ENCODE results near the gene KDF1.

KDF1 gene

DNA sequence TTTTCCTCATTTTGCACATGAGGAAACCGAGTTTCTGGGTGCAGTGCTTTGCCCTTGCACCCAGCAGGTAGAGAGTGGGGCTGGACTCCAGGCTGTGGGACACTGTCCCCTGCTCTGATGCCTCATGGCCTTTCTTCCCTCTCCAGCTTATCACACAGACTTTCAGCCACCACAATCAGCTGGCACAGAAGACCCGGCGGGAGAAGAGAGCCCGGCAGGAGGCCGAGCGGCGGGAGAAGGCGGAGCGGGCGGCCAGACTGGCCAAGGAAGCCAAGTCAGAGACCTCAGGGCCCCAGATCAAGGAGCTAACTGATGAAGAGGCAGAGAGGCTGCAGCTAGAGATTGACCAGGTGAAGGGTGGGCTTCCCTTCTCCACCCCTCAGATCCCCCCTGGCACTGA is 19.0 kb downstream of the KDF1 start:
- H3K27ac ChIP-seq = no peak overlapping the region
- TF ChIP-seq, protein P1, sequence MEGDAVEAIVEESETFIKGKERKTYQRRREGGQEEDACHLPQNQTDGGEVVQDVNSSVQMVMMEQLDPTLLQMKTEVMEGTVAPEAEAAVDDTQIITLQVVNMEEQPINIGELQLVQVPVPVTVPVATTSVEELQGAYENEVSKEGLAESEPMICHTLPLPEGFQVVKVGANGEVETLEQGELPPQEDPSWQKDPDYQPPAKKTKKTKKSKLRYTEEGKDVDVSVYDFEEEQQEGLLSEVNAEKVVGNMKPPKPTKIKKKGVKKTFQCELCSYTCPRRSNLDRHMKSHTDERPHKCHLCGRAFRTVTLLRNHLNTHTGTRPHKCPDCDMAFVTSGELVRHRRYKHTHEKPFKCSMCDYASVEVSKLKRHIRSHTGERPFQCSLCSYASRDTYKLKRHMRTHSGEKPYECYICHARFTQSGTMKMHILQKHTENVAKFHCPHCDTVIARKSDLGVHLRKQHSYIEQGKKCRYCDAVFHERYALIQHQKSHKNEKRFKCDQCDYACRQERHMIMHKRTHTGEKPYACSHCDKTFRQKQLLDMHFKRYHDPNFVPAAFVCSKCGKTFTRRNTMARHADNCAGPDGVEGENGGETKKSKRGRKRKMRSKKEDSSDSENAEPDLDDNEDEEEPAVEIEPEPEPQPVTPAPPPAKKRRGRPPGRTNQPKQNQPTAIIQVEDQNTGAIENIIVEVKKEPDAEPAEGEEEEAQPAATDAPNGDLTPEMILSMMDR (conservative IDR thresholded peaks at IDR 0.05) = no peak
- no peak for TF ChIP-seq ZFX (IDR thresholded peaks at IDR 0.05)

DNA sequence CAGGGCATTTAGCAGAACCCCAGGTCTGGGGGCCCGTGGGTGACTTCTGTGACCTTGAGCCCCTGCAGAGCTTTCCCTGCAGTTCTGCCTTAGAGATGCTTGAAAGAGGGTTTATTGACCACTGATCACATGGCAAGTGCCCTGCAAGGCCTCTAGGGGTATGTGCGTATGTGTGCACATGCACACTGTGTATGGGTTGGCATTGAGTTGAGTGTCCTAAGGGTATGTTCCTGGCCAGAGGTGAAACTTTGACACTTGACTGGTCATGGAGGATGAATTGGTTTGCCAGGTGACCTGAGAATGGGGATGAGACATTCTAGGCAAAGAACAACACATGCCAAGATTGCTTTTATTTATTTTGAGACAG is 21.6 kb downstream of the KDF1 start:
- TF ChIP-seq ZFX (IDR thresholded peaks at IDR 0.05) = no peak
- TF ChIP-seq, protein P1 (conservative IDR thresholded peaks at IDR 0.05) = no peak
- no peak overlapping the region for H3K27ac ChIP-seq

GRCh38 chr1:26938004-26938658 is 22.1 kb downstream of the KDF1 start:
- no peak overlapping the region for H3K27ac ChIP-seq
- TF ChIP-seq ZFX (IDR thresholded peaks at IDR 0.05) = no peak
- TF ChIP-seq, protein P1 (conservative IDR thresholded peaks at IDR 0.05) = no peak

GRCh38 chr1:26936823-26937222 is 23.4 kb downstream of the KDF1 start:
- TF ChIP-seq ZFX (IDR thresholded peaks at IDR 0.05) = no peak
- TF ChIP-seq, protein P1 (conservative IDR thresholded peaks at IDR 0.05) = no peak
- H3K27ac ChIP-seq = no peak overlapping the region

- TF ChIP-seq, protein P1 (conservative IDR thresholded peaks at IDR 0.05) = no peak
- TF ChIP-seq ZFX (IDR thresholded peaks at IDR 0.05) = no peak
- H3K27ac ChIP-seq = no peak overlapping the region
Measured at GRCh38 chr1:26932531-26932930, 27.7 kb downstream of the KDF1 start.

GRCh38 chr1:26923711-26924110 is 36.6 kb downstream of the KDF1 start:
- no peak overlapping the region for H3K27ac ChIP-seq
- TF ChIP-seq ZFX (IDR thresholded peaks at IDR 0.05) = no peak
- TF ChIP-seq, protein P1 (conservative IDR thresholded peaks at IDR 0.05) = no peak

GRCh38 chr1:26922901-26923300 is 37.4 kb downstream of the KDF1 start:
- no peak overlapping the region; the same call in 1 of the 2 replicates for H3K27ac ChIP-seq
- TF ChIP-seq, protein P1 (conservative IDR thresholded peaks at IDR 0.05) = no peak
- TF ChIP-seq ZFX (IDR thresholded peaks at IDR 0.05) = no peak
